ENCODE results near the gene TBXAS1.

The TBXAS1 gene

DNA sequence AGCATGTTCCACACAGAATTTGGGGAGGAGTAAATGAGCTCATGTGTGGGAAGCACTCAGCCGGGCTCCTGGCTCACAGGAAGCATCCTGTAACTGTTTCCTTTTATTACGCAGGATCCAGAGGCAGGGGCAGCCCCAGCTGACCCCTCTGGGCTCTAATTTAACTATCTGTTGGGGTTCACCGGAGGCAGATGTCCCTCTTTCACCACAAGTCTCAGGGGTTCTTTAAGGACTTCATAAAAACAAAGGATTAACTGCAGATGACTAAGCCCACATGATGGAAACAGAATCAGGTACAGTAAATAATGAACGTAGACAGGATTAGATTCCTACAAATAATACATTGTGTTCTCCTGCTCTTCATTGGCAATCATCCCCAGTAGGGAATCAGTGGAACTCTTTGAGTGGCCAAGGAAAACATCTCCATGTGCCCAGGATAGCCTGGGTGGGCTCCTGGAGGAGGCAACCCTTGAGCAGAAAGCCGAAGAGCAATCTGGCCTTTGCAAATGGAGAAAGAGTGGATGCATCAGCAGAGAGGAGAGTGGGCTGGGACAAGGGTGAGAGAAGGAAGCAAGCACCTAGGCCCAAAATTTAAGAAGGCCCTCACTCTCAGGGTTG is 24.6 kb downstream of the TBXAS1 start:
- in situ Hi-C loops (cut with HindIII; ENCODE audit: low sequenced_read_pairs): no loop called here

DNA sequence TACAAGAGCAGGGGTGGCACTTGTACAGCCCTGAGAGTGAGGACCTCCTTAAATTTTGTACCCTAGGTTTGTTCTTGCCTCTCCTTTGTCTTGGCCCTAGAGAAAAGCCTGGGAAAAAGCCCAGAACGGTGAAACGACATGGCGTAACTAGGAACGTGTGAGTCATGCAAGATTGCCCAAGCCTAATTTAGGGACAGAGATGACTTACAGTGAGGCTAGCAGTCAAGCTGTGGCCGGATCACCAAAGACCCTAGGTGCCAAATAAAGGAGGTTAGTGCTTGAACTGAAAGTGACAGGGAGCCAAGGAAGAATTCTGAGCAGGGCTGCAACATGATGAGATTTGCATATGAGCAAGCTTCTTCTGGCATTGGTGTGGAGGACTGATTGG is 25.1 kb downstream of the TBXAS1 start:
- in situ Hi-C loops (cut with HindIII; ENCODE audit: low sequenced_read_pairs): no loop called here

- in situ Hi-C loops (cut with HindIII; ENCODE audit: low sequenced_read_pairs): no loop called here
Observed at GRCh38 chr7:139854803-139855497, 25.9 kb downstream of the TBXAS1 start.

DNA sequence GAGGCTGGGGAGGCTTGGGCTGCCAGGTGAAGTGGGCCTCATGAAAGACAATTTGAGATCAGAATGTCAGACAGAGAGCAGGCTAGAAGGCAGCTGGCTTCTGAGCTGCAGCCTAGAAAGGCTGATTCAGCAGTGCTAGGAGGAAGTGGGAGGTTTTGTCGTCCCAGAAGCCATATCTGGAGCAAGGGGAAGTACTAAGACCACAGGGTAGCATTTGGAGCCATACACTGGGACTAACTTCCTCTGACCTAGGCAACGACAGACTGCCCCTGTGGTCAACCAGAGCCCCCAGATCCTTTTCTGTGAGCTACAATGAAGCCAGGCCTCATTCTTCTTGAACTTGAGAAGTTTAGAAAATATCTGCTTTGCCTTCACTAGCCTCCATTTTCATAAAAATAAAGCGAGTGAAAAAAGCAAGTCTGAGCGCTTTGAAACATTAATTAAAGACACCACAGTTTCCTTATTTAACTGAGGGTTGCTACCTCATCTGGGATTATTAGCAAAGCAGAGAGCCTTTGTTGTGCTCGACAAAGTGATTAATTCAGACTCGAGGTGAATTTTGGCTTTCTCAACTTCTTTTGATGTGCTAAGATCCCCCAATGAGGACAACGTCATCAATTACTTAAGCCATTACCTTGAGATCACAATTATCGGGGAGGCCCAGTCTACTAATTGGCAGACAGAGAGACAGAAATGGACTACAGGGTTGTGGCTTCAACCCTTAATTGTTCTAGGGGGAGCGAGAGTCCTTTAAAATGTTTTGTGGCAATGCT is 26.6 kb downstream of the TBXAS1 start:
- in situ Hi-C loops (cut with HindIII; ENCODE audit: low sequenced_read_pairs): no loop called here

DNA sequence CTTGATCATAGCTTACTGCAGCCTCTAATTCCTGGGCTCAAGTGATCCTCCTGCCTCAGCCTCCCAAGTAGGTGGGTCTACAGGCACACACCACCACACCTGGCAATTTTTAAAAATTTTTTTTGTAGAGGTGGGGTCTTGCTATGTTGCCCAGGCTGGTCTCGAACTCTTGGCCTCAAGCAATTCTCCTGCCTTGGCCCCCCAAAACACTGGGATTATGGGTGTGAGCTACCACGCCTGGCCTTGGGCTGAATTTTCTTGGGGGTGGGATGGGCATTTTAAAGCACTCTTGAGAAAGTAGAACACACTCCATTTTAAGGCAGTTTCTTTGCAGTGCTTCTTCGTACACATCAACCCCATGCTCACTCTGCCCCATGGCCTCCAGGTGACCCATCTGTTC is 28.7 kb downstream of the TBXAS1 start:
- in situ Hi-C loops (cut with HindIII; ENCODE audit: low sequenced_read_pairs): no loop called here

GRCh38 chr7:139860090-139860775 is 31.2 kb downstream of the TBXAS1 start:
- in situ Hi-C loops (cut with HindIII; ENCODE audit: low sequenced_read_pairs): no loop called here

DNA sequence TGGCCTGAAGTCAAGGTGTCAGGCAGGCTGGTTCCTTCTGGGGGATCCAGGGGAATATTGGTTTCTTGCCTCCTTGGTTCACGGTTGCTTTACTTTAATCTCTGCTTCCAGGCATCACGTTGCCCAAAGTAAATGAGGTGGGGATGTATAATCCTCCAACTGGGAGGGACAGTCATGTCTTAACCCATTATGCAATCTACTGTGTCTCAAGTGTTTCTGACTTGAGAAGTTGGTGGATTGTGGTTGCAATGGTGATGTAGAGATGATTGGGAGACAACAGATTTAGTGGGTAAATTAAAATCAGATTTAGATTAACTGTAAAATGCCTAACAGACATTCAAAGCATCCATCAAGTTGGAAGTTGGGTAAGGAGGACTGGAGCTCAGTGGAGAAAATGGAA is 32.7 kb downstream of the TBXAS1 start:
- in situ Hi-C loops (cut with HindIII; ENCODE audit: low sequenced_read_pairs): no loop called here

DNA sequence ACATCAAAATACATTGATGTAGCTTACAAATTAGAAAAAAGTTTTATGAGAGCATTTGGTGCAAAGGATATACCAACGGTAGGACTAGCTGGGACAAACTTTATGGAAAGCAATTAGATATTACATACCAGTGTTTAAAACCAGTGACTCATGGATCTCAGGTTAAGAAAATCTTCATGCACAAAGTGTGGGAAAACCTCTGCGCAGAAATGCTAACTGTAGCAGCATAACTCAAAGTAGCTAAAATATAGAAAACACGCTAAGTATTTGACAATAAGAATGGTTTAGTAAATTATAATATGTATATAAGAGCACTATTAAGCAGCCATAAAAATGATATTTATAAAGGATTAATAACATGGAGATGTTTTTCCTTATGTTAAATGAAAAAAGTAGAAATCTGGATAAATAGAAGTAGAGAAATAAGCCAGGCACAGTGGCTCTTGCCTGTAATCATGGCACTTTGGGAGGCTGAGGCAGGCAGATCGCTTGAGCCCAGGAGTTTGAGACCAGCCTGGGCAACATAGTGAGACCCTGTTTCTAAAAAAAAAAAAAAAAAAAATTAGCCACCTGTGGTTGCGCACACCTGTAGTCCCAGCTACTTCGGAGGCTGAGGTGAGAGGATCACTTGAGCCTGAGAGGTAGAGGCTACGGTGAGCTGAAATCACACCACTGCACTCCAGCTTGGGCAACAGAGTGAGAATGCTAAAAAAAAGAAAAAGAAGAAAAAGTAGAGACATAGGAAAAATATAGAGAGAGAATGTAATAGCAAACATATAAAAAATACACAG is 37.2 kb downstream of the TBXAS1 start:
- in situ Hi-C loops (cut with HindIII; ENCODE audit: low sequenced_read_pairs): no loop called here

- in situ Hi-C loops (cut with HindIII; ENCODE audit: low sequenced_read_pairs): no loop called here
Observed at GRCh38 chr7:139867847-139868246, 38.8 kb downstream of the TBXAS1 start.

GRCh38 chr7:139869886-139870285 is 40.8 kb downstream of the TBXAS1 start:
- in situ Hi-C loops (cut with HindIII; ENCODE audit: low sequenced_read_pairs): no loop called here

DNA sequence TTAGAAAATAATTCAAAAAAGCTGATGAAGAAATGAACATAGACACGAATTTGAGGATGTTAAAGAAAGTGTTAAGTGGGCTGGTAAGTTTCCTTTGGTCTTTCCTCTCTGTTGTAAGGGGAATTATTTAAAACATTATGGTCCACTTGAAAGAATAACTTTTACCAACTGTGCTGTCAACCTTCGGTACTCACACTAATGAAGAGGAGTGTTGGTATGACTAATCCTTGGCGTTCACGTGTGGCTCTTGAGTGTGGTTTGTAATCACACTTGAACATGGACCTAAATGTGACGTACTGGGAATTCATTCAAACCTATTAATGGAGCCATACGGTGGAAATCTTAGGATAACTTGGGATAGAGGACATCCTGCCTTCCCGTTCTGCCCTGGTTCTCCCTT is 41.3 kb downstream of the TBXAS1 start:
- in situ Hi-C loops (cut with HindIII; ENCODE audit: low sequenced_read_pairs): no loop called here

DNA sequence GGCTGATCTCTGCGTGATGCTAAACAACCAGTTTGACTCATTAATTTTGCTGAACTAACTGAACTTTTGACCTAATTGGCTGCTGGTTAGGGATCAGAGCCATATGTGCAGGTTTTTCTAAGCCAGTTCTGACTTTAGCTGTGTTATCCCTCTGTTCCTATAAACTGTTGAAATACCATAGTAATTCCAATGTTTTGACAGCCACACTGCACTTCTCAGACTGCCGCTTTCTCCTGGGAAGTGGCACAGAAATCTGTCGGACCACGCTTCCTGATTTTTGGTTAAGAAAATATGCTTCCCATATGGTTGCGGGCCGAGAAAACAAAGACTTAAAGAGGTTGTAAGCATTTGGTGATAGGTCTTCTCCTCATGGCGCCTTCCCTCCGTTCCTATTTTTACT is 42.3 kb downstream of the TBXAS1 start:
- in situ Hi-C loops (cut with HindIII; ENCODE audit: low sequenced_read_pairs): no loop called here

- in situ Hi-C loops (cut with HindIII; ENCODE audit: low sequenced_read_pairs): no loop called here
Observed at GRCh38 chr7:139871820-139872219, 42.8 kb downstream of the TBXAS1 start.

DNA sequence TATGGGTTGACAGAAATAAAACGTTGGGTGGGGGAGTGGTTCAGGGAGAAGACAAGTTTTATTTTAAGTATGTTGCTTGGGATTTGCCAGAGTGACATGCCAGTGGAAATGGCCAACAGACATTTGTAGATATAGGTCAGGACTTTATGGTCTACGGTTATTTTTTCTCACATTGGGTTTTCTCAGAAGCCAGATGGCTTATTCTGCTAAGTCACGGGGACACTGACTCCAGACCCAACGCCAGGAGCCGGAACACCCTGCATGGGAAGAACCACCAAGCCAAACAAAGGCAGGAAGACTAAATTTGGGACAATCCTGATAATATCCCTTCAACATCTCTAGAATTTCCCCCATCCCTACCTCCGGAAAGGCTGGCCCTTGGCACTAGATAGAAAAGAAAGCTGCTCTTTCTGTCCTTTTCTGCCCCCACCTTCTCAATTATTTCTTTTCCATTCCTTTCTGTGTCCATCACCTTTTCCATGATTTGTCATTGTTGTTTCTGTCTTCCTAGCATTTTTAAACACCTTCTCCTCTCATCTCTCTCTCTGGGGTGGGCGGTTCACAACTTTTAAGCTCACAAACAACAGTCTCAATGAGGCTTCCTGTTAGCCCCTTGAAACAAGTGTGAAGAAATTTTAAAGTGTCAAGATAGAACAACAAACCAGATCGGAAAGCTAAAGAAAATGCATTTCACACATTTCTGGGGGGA is 44.7 kb downstream of the TBXAS1 start:
- in situ Hi-C loops (cut with HindIII; ENCODE audit: low sequenced_read_pairs): no loop called here

DNA sequence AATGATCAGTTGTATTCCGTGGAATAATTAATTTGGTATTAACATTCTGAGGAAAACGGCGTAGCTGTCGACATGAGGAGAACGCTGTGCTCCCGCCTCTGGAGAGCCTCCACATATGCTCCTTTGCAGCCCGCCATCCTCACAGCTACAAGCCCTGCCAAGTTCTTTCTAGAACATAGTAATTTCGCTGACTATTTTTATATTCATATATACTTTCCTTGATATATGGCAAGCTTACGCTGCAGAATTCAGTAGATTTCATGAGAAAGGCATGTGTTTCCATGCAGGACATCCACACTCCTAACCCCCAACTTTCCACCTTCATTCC is 45.2 kb downstream of the TBXAS1 start:
- in situ Hi-C loops (cut with HindIII; ENCODE audit: low sequenced_read_pairs): no loop called here

DNA sequence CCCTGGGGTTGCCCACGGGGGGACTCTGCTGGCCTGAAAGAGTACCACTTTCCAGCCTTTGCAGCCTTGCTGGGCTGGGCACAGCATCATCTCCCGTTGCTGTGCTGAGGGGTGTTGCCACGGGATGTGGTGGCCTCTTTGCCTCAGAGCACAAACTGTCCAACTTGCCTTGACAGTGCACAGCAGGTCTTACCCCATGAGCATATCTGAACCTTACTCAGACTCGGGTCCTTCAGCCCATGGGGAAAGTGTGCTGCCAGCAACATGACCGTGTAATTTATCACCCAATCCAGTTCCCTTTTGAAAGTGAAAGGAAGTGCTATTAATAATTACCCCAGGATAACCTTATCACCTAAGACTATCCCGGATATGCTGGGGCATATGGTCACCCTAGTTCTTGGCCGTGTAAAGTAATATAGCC is 46.8 kb downstream of the TBXAS1 start:
- in situ Hi-C loops (cut with HindIII; ENCODE audit: low sequenced_read_pairs): no loop called here

DNA sequence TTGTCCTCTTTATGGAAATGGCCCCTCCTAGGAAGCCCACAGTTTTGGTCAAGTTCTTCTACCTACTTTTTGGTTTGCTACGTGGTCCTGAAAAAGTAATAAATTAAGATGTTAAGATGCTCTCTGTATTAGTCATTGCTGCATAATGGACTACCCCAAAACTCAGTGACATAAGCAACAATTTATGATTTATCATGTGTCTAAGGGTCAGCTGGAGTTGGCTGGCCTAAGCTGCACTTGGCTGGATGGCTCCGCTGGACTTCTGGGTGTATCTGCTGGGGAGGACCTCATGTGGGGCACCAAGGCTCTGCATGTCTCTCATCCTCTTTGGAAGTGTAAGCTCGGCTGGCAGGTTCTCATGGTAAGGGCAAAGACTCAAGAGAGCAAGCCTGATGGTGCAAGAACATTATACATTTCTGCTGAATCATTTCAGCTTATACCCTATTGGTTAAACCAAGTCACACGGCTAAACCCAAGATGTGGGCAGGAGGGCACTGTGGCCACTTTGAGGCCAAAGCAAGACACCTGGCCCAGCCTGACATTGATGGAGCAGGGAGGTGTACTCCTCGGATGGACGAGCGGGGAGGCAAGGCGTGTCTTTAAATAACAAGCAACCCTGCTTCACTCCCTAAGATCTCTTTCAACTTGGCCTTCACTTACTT is 47.7 kb downstream of the TBXAS1 start:
- in situ Hi-C loops (cut with HindIII; ENCODE audit: low sequenced_read_pairs): no loop called here

GRCh38 chr7:139883814-139884213 is 54.8 kb downstream of the TBXAS1 start:
- in situ Hi-C loops (cut with HindIII; ENCODE audit: low sequenced_read_pairs): no loop called here

GRCh38 chr7:139884441-139884840 is 55.4 kb downstream of the TBXAS1 start:
- in situ Hi-C loops (cut with HindIII; ENCODE audit: low sequenced_read_pairs): no loop called here

DNA sequence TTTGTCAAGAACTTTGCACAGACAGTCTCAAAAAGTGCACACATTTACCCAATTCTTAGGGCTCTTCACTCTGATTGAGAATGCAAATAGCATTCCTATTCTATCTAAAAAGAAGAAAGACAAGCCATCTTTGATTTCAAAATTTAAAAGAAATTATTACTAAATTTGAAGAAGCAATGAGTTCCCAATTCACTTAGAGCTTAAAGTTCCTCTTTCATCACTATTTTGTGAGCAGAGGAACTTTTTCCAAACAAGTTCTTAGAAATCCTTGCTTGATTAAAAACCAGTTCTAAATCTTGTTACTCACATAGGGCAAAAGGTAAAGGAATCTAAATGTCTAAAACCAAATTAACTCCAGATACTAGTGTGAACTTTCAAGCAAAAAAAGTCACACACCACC is 56.4 kb downstream of the TBXAS1 start:
- in situ Hi-C loops (cut with HindIII; ENCODE audit: low sequenced_read_pairs): no loop called here

Data from DLD1 (cell line).